GM18907 (cell line): Measurements from ENCODE around the gene PDZD2.

Experiments
- ATAC-seq: cut with Tn5 transposase; IDR thresholded peaks from one replicate; pipeline ENCODE4 v1.9.1; 2021; ENCODE audit warnings: mild to moderate bottlenecking, moderate library complexity; ENCODE audit not compliant: unreplicated experiment

Gene PDZD2

GRCh38 chr5:31637851-31638250 lies 1.1 kb upstream of the PDZD2 start:
- ATAC-seq: no peak

GRCh38 chr5:31638345-31638744 lies 586 bp upstream of the PDZD2 start:
- ATAC-seq: peak; percentile 30

GRCh38 chr5:31639481-31640411 lies 815 bp downstream of the PDZD2 start:
- peak; percentile 22 for ATAC-seq

- ATAC-seq: no peak
Measured at GRCh38 chr5:31640573-31640972, 1.6 kb downstream of the PDZD2 start.

GRCh38 chr5:31641059-31641458 lies 2.1 kb downstream of the PDZD2 start:
- no peak for ATAC-seq

GRCh38 chr5:31641575-31641974 lies 2.6 kb downstream of the PDZD2 start:
- ATAC-seq: no peak

GRCh38 chr5:31645420-31646081 lies 6.6 kb downstream of the PDZD2 start:
- no peak for ATAC-seq

GRCh38 chr5:31648326-31648725 lies 9.4 kb downstream of the PDZD2 start:
- ATAC-seq: no peak

GRCh38 chr5:31651241-31651640 lies 12.3 kb downstream of the PDZD2 start:
- no peak for ATAC-seq

GRCh38 chr5:31655491-31655890 lies 16.6 kb downstream of the PDZD2 start:
- no peak for ATAC-seq

GRCh38 chr5:31656806-31657205 lies 17.9 kb downstream of the PDZD2 start:
- ATAC-seq: no peak

GRCh38 chr5:31657315-31657979 lies 18.5 kb downstream of the PDZD2 start:
- no peak for ATAC-seq

GRCh38 chr5:31661257-31661656 lies 22.3 kb downstream of the PDZD2 start:
- ATAC-seq: no peak

- no peak for ATAC-seq
Measured at GRCh38 chr5:31663519-31663918, 24.6 kb downstream of the PDZD2 start.

- no peak for ATAC-seq
Measured at GRCh38 chr5:31664566-31664965, 25.6 kb downstream of the PDZD2 start.

GRCh38 chr5:31671339-31671741 lies 32.4 kb downstream of the PDZD2 start:
- ATAC-seq: no peak

GRCh38 chr5:31674371-31674951 lies 35.5 kb downstream of the PDZD2 start:
- ATAC-seq: no peak

- ATAC-seq: no peak
Measured at GRCh38 chr5:31675472-31675871, 36.5 kb downstream of the PDZD2 start.

GRCh38 chr5:31678180-31678579 lies 39.2 kb downstream of the PDZD2 start:
- no peak for ATAC-seq

- ATAC-seq: no peak
Measured at GRCh38 chr5:31680528-31680927, 41.6 kb downstream of the PDZD2 start.

- ATAC-seq: no peak
Measured at GRCh38 chr5:31682025-31682424, 43.1 kb downstream of the PDZD2 start.
